Left renal pelvis (tissue), 4 donors: Measurements from ENCODE around the gene CELF4. TPM values are rescaled to one million over a fixed set of nuclear protein-coding genes. Genes with fewer than 3 reads are reported as not detected.
A peak's percentile ranks its signal among the peaks of the same experiment; 100 is the strongest.

Source experiments
- DNase-seq, 4 donors: peaks; one replicate each; pipeline ENCODE4 v3.0.0-alpha.2; 2013; ENCODE audit warnings: low read depth in 4 of 4, low spot score in 3 of 4
- polyA plus RNA-seq, 4 donors: library from polyadenylated mRNA; unstranded; fragments of 120-200 nt; gene quantifications; one replicate each; pipeline ENCODE4 v1.2.1, GENCODE V29; 2013; ENCODE audit not compliant: insufficient read length in 4 of 4

The CELF4 gene
- polyA plus RNA-seq, 4 donors = 1.6 to 3.1 (median 2.4) TPM

DNA sequence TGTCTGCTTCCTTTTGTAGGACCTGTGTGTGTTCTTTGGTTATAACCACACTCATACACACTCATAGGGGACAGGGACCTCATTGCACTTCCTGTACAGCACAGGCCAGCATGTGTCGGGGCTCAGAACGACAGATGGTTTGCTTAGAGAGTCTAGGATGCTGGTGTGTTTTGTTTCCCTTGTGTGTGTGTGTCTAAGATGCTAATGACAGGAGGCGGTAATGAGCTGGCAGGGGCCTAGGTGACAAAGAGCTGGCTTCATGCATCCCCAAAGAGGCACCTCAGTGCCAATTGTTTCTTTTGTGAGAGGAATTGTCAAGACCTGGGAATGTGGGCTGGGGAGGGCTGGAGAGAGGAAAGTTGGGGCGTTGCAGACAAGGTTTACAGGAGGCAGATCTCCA lies 66.6 kb downstream of the CELF4 start:
- no peak for DNase-seq

DNA sequence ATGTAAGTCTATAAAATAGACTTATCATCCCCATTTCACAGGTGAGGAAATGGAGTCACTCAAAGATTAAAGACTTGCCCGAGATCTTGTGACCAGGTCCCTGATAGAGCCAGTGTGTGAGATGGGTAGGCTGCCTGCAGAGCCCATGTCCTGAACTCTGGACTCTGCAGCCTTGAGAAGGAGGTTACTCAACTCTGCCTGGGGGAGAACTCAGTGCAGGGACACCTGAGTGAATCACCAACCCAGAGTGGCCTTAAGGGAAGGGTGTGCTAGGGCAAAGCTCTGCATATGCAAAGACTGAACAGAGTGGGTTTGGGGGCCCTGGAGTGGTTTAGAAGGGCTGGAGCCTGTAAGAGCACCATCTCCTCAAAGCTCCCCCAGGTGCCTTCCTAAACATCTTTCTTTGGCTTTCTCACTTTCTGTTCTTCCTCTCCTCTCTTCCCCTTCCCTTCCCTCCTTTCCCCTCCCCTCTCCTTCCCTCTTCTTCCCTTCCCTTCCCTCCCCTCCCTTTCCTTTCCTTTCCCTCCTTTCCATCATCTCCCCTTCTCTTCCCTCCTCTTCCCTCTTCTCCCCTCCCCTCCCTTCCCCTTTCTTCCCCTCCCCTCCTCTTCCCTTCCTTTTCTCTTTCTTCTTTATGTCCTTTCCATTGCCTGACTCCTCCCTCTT lies 67.6 kb downstream of the CELF4 start:
- DNase-seq = no peak

DNA sequence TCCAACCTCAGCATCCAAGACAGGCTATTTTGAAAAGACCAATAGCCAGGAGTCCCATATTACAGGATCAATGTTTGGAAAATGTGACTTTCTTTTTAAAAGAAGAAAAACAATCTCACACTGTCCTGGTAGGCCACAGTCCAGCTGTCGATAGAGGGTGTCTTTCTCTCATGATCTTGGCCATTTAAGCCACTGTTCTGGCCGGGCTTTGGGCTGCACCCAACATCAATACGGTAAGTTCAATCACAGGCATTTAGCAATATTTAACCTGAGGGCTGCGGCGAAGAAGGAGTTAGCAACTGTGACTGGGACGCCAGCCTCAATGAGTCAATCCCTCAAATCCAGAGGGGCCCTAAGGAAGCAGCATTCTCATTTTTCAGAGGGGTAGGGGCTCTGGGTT lies 69.0 kb downstream of the CELF4 start:
- DNase-seq = no peak

DNA sequence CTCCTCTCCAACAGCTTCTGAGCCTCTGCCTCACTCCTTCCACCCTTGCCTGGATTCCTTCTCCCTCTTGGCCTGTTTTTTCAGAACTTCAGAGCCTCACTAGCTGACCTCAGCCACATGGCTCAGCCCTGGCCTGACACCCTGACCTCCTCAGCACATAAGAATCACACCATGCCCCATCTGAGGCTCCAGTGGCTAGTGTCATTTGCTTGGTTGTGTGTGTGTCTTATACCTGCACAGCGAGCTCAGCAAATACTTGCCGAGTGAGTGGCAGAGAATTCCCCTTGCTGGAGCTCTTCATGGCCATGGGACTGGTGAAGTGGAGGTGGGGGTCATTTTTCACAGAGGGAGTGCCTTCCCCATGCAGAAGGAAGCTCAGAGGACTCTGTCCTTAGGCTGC lies 70.2 kb downstream of the CELF4 start:
- DNase-seq = no peak

DNA sequence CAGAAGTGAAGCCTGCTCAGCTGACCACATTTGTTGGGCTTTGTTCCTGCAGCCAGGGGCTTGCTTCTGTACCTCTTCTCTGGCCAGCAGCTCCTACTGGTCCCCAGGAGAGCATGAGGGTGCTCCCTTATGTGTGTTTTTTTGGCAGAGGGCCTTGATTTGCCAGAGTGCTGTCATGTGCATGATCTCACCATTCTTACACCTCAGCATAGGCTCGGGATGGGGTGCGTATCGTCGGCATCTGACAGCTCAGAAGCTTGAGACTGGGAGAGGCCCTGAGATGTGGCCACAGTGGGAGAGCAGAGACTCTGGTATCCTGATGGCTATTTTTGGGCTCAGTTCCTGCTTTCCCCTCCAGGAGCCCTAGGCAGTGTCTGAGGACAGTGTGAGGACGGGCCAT lies 71.2 kb downstream of the CELF4 start:
- no peak for DNase-seq

DNA sequence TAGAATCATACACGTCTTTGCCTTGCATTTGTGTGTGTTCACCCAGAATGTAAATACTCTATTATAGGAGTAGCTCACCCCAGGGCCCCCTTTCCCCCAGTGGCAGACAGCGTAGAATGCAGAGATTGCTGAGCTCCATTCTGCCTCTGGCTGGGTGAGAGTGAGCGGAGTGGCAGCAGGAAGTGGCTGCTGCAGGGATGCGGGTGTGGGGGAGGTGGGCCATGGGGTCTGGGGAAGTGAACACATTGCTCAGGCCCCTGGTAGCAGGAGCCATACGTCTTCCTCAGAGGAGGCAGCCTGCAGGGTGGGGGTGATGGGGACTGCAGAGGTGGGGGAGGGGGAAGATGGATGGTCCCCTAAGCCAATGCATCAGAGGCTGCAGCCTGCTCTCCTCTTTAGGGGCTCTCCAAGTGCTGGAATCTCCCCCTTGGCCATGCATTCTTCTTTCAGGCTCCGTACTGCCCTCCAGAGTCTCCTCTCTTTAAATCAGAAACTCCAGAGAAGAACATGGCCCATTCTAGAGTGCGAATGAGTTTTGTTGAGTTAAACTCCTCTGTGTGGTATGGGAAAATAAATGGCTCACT lies 72.2 kb downstream of the CELF4 start:
- DNase-seq = no peak

DNA sequence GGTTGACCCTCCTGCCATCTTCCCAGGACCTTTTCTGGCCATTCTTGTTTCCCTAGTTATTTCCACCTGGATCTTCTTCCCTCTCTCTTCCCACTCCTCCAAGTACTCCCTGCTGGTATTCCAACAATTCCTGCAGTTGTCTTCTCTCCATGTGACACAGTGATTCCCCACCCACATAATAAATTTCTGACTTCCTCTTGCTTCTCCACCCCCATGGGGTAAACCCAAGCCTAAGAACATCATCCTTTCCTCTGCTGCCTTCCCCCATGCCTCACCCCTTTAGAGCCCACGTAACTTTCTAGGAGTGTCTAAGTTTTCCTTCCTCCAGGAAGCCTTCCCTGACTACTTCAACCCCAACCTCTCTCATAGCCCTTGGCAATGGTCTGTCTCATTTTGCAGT lies 72.6 kb downstream of the CELF4 start:
- DNase-seq = no peak

DNA sequence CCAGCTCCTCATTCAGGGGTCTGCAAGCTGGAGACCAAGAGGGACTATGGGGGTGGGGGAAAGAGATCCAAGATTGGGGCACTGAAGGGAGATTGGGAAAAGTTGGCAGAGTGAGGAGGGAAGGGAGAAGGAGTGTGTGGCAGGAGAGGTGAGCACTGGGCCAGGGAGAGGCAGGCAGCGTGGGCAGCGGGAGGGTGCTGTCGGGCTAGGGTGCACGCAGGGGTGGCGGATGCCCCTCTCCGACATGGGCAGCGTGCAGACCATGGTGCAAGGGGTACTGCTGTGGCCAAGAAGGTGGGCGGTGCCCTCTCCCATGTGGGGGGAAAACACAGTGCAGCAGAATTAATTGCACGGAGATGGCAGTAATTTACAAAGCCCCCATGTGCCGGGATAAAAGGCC lies 74.1 kb downstream of the CELF4 start:
- no peak for DNase-seq

DNA sequence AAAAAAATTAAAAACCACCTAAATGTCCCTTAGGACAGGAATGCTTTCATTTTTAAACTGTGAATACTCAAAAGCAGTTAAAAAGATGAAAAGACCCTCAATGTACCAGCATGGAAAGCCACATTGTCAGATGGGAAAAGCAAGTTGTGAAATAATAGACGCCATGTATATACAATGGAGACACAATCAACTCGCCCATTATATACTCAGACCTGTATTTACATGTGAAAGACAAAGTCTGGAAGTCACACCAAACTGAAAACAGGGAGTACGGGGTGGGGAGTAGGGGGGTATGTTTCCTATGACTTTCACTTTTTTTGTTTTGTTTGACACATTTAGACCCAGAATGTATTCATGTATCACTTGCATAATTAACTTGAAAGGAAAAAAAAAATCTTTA lies 75.6 kb downstream of the CELF4 start:
- DNase-seq = no peak

DNA sequence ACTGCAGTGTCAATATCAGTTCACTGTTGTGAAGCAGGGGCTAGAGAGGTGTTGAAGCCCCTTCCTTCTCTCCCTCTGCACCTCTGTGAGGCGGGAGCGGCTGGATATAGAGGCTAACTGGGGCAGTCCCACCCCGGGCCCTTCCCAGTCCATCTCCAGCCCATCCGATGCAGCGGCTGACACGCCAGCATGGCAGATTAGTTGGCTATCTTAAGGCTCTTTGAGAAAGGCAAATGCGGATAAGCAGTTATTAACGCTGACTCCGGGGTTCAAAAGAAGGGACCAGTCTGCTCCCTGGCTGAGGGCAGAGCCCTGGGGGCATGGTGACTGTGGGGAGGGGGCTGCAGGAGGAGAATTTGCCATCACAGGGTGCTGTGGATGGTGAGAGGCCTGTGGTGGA lies 76.6 kb downstream of the CELF4 start:
- DNase-seq = no peak

DNA sequence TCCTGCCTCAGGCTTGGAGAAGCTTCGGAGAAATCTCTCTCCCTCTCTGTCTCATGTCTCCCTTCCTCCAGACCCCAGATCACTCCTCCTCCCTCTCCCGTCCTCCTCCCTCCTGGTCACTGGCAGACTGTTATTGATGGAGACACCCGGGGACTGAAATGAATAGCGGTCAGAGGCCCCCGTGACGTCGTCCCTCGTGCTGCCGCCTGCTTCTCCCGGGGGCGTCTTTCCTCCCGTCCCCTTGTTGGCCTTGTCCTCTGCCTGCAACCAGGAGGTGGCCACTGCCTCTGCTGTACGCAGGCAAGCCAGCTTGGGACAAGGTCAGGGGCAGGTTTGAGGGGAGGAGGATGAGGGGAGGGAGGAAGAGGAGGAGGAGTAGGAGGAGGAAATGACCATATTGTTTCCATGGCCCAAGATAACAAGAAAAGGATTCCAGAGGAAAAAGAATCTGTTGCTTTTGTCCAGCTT lies 78.2 kb downstream of the CELF4 start:
- peak in 1 of 4 donors; percentile 51 for DNase-seq

DNA sequence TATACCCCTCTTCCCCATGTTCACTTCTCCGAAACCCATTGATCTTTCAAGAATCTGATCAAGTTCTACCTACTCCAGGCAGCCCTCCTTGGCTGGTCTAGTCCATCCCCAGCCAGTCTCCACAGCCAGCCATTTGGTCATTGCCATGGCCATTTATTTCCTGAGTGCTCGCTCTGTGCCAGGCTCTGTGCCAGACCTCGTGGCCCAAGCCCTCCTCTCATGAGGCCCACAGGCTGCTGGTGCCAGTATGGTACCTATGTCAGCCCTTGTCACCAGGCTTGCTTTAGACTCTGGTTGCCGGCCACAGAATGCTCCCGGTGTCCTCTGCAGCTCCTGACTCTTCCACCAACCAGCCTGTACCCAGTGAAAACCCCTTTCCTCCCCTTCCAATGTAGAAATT lies 78.8 kb downstream of the CELF4 start:
- no peak for DNase-seq

DNA sequence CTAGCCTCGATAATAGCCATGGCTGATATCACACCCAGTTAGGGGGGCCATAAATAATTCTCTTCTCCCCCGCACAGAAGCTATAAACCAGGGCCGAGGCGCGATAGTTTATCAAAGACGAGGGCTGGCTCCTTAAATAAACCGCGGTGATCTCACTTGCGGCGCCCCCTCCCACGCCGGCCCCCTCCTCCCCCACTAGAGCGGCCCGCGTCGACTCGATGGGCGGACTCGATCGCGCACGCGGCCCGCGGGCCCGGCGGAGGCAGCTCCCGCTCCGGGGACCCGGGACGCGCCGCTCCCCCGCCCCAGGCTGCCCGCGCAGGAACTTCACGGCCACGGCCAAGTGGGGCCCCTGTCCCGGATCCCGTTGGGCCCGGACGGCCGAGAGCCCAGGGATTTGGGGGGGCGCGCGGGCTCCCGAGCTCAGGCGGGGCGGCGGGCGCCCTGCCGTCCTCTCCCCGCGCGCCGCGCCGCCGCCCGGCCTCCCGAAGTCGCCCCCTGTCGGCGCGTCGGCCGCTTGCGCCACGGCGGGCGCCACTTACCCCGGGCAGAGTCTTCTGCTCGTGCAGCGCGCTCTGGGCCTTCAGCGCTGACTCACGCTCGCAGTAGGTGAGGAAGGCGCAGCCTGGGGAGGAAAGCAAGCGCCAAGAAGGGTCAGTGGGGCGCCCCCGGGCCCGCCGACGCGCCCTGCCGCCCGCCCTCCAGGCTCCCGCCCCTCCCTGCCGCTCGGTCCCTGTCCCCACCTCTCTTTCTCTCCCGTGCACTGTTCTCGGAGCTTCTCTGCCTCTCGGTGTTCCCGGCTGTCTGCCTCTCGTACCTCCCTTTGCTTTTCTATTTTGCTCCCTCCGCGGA lies 80.4 kb downstream of the CELF4 start:
- DNase-seq = no peak

DNA sequence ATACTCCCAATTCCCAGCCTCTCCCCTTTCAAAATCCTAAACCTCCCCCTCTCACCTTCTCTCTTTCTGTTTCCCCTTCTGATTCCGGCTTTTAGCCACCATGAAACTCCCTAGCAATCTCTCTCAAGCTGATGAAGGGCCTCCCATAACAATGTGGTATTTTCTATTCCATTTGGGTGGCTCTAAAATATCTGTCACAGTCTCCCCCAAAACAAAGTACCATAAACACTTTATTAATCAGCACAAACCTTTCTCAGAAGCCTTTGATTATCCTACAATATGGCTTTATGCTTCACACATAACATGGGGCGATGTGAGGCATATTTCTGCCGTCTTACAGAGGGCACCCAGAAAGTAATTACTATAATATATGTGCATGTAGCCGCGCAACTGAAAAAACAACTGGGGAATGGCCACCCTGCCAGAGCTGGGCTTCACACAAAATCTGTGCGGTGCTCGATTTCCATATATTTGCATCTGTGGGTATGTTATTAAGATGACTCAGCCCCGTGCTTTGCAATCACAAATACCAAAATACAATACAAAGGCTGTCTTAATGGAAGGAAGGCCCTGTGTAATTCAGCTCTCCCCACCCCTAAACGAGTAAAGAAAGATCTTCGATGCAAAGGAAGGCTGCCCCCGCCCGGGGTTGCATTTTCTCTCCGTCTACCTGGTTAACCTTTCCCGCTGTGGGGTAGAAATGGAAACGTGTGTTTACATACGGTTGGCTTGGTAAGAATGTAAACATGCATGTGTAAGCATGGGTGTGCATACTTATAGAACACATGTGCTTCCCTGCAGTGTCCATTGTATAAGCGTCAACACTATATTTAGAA lies 81.4 kb downstream of the CELF4 start:
- no peak for DNase-seq

DNA sequence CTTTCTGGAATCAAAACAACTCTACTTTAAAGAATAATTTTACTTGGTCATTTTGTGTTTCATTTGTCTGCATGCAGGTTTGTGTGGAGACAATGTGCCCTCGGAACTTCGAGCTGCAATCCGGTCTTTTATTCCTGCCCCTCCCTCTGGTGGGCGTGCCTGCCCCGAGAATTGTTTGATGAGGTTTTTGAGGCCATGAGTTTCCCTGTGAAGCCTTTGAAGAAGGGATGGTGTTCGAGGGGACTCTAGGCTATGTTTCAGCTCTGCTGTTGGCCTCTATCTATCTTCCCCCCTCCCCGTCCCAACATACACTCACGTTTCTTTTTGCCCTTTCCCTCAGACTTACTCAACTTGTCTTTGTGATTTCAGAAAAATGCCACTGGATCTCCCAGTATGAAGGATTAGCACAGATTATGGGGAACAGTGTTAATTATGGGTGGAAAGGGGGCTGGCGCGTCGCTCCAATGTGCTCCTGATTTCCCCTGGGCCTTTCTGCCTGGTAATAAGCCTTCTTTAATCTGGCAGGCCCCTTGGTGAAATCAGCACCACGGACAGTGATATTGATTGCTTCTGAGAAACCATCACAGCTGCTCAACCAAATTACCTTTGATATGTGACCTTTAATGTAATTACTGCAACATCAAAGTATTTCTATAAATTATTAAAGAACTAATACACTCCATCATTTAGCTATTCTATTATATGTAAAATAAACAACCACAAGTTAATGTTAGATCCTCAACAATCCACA lies 82.2 kb downstream of the CELF4 start:
- no peak for DNase-seq

DNA sequence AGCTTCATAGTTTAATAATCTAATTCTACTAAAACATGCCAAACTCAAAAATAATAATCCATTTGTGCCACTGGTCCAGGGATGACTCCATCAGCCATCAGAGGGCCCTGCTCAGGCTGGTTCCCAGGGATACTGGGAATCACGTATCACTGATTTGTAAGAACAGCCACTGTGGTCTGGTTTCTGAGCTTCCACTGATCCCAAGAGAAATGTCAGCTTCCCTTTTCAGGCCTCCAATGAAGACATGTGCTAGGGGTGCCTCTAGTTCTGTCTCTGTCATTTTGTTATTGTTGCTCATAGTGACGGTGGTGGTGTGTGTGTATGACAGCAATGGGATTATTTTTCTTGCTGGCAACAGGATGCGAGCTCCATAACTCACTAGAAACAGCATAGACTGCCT lies 83.2 kb downstream of the CELF4 start:
- DNase-seq = no peak

DNA sequence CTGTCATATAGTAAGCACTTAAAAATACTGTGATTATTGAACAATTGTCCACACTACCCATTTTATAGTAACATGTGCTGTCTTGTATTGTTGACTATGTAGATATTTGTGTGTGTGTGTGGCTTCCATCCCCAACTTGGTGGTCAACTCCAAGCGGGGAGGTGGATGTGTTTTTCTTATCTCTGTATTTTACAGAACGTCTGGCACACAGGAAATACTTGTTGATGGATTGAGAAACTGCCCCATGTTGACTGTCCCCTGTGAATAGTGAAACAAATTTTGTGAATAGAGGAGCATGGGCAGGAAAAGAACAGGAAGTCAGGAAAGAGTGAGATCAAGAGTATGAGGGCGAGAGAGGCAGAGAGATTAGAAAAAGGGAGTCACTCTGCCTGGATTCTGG lies 83.6 kb downstream of the CELF4 start:
- no peak for DNase-seq

DNA sequence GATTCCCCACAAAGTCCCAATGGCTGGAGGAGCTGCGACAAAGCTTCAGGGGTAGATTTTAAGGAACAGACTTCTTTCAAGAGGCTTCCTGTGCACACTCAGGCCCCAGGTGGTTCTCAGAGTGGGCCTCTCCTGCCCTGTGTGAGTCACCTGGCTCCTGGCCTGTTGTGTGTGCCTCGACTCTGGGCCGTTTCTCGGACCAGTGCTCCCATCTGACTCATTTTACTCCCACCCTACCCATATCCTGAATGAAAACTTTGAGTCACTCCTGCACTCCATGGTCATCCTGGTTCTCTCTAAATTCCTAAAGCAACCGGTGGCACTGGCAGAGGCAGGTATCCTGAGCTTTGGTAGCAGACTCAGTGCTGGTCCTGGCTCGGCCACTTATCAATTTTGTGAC lies 84.1 kb downstream of the CELF4 start:
- DNase-seq = no peak

DNA sequence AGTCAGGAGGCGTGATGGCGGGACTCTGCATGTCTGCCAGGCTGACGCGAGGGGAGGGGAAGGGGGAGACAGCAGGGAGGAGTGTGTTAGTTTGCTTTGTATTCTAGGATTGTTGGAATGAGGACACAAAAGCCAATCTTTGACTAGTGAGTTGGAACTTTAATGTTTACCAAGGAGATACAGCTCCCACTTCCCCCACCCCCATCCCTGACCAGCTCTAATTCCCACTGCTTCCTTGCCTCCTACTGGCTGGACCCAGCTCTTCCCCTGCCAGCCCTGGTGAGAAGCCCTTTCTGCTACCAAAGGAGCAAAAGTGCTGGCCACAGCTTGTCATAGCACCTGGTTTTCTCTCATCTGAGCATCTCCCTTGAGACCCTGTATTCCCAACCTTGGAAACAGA lies 84.5 kb downstream of the CELF4 start:
- DNase-seq = no peak

DNA sequence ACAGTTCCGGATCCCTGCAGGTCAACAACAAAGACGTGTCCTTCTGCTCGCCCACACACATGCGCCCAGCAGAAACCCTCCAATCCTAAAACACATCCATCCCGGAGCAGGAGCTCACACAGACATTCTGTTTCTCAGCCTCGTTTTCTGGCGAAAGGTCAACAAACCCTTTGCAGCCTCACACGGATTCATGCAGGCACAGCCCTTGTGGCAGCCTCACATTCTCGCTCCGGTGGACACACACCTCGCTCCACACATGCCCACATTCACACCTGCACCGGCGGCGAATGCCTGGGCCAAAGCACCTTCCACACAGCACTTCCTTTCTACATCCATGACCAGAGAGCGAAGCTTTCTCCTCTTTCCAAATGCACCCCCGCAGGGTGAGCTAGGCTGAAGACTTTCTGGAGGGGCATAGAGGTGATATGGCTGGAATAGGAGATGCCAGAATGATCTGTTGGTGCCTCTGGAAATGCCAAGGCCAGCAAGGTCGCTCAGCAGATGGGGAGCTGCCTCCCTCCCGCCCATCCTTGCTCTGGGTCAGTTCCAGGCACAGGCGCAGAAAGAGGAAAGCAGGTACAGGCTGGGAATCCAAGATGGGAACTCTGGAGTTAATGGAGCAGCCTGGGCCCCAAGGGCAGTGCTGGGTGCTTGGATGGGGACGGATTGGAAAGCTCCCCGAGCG lies 88.8 kb downstream of the CELF4 start:
- DNase-seq = no peak
